GM18526 (cell line): ENCODE data around the gene FAM13A.

Experiments used
- POLR2A ChIP-seq: IDR thresholded peaks from 3 replicates; pipeline ENCODE4 v1.6.1; 2011; ENCODE audit not compliant: insufficient read length; ENCODE audit errors: extremely low read depth

Gene FAM13A

DNA sequence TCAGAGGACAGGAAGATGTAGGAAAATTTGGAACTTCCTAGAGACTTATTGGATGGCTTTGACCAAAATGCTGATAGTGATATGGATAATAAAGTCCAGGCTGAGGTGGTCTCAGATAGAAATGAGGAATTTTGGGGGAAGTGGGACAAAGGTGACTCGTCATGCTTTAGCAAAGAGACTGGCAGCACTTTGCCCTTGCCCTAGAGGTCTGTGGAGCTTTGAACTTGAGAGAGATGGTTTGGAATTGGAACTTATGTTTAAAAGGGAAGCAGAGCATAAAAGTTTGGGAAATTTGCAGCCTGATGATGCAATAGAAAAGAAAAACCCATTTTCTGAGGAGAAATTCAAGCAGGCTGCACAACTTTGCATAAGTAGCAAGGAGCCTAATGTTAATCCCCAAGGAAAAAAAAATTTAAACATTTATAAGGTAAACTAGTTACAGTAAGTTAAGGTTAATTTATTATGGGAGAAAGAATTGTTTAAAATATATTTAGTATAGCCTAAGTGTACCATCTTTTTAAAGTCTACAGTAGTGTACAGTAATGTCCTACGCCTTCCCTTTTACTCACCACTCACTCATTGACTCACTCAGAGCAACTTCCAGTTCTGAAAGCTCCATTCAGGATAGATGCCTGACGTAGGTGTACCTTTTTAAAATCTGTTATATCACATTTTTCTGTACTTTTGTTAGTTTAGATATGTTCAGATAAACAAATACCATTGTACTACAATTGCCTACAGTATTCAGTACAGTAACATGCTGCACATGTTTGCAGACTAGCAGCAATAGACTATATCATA, 101.2 kb downstream of the FAM13A start:
- no peak for TF ChIP-seq POLR2A

DNA sequence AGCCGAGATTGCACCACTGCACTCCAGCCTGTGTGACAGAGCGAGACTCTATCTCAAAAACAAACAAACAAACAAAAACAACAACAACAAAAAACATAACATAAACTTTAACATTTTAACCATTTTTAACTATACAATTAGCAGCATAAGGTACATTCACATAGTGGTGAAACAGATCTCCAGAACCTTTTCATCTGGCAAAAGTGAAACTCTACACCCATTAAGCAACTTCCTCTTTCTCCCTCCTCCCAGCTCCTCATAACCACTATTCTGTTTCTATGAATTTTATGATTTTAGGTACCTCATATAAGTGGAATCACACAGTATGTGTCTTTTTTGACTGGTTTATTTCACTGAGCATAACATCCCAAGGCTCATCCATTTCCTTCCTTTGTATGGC, 103.6 kb downstream of the FAM13A start:
- TF ChIP-seq POLR2A: no peak

DNA sequence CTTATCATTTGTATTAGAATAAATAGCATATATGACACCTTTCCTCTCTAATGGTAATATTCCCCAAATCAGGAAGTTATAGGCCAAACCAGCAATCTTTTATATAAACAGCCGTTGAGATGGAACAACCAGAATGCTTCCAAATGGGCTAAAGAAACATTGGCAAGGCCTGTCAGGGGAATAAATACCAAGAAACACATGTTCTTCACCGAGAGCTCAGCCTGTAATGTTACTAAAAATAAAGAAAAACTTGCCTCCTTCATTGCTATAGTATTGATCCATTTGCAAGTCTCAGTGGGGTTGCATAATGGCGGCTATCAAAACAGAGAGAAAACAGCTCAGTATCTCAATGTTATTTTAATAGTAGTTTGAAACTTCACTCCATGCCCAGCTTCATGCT, 104.9 kb downstream of the FAM13A start:
- TF ChIP-seq POLR2A: no peak

GRCh38 chr4:88949605-88950004, 107.4 kb downstream of the FAM13A start:
- TF ChIP-seq POLR2A: no peak

DNA sequence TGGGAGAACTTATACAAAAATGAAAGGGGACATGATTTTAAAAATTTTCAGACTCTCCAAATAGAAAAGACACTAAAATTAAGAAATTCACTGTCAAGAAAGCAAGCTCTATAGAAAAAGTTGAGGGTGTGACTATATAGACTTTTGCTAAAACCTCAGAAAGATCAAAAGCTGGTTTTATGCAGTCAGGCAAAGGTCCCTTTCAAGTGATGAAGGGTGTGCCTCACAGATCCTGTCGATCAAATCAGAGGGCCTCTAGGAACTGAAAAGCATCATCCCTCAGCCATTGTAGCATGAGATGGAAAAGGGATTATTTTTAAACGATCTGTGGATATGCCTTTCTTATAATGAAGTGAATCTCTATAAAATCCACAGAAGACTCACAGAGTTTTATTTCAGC, 116.5 kb downstream of the FAM13A start:
- no peak for TF ChIP-seq POLR2A

- no peak for TF ChIP-seq POLR2A
Observed at GRCh38 chr4:88939697-88940096, 117.3 kb downstream of the FAM13A start.

DNA sequence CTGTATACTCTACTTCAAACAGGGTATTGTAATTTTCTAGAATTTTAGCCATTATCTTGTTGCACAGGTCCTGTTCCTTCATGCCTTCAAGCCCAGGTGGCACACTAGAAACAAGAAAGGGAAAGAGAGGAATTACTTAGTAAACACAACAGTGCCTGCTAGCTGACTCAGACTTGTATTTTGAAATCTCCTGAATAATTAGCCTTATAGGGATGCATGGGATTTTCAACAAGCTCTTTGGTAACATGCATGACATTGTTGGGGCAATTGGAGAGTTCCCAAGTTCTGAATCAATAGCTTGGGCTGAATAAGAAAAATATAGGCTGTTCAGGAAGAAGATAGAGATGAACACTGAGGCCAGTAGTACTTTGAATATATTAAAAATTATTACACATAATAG, 118.8 kb downstream of the FAM13A start:
- TF ChIP-seq POLR2A: no peak

DNA sequence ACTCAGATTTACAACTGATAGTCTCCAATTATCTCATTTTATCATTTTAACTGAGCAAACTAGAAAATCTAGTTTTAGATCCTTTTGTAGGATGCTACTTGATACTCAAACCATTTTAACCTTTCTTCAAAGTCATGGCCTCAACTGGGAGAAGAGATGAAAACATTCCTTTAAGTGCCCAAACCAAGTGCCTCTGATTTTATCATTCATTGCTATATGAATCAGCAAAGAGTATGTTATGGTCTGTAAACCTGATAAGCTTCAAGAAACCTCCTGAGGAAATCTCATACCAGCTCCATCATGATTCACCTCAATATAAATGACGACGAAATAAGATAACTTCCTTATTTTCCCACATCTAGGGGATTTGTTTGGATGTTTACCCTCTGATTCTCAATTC, 119.9 kb downstream of the FAM13A start:
- TF ChIP-seq POLR2A: no peak

DNA sequence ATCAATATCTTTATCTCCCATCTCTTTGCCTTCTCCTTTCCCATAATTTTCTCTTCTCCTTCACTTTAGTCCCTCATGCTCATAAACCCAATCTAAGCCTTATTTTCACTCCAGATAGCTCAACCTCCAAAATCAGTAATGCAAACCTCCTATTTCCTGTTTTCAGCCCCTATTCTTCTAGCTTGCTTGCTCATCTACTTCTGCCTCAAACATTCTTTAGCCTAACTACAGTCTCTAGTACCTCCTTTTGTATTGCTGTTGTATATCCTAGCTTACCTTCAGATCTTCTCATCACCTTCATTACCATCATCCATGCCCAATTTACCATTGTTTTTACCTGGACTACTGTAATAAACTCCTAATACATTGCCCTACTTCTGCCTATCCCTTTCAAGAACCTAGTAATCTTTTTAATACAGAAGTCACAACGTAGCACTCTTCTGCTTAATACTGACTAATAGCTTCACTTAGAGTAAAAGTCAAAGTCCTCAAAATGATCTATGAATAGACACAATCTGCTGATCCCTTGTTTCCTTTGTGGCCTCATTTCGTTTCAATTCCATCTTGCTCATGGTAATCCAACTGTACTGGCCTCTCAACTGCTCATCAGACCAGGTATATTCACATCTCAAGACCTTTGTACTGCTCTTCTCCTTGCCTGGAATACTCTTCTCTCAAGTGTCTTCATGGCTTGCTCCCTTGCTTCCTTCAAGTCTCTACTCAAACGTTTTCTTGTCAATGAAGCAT, 123.4 kb downstream of the FAM13A start:
- no peak for TF ChIP-seq POLR2A

DNA sequence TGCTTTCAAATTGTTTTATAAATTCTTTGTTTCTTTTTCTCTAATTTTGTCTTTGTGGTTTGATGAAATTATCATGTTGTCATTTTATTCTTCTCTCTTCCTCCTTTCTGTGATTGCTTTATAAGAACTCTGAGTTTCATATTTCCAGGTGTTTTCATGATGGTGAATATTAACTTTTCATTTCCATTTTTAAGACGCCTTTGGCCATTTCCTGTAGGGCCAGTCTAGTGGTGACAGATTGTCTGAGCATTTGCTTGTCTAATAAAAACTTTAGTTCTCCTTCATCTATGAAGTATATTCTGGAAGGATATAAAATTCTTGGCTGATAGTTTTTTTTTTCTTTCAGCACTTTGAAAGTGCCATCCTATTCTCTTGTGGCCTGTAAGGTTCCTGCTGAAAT, 128.1 kb downstream of the FAM13A start:
- no peak for TF ChIP-seq POLR2A

- TF ChIP-seq POLR2A: no peak
Observed at GRCh38 chr4:88927420-88927819, 129.6 kb downstream of the FAM13A start.

- no peak for TF ChIP-seq POLR2A
Observed at GRCh38 chr4:88919056-88919455, 137.9 kb downstream of the FAM13A start.

GRCh38 chr4:88911246-88912212, 145.5 kb downstream of the FAM13A start:
- no peak for TF ChIP-seq POLR2A

- TF ChIP-seq POLR2A: no peak
Observed at GRCh38 chr4:88910101-88910500, 146.9 kb downstream of the FAM13A start.

GRCh38 chr4:88908521-88908920, 148.5 kb downstream of the FAM13A start:
- TF ChIP-seq POLR2A: no peak
